Measurements from ENCODE around the gene MIS18A. TPM values are rescaled to one million over a fixed set of nuclear protein-coding genes. Genes with fewer than 3 reads are reported as not detected.

The MIS18A gene
- total and polyA plus RNA-seq, 12 donors, result 3.4 to 12.6 (median 8.4) TPM

- WGBS, 4 donors, result 68 to 75% (median 71%) methylated on average over 14 to 15 of the region's 15 CpGs
- H3K36me3 ChIP-seq (replicated peaks in 1 of 2), result no peaks in the 10 kb centered on the region
- no peak for TF ChIP-seq CTCF (IDR thresholded peaks at IDR 0.05)
- TF ChIP-seq POLR2A (IDR thresholded peaks at IDR 0.05), result no peak
- H3K4me1 ChIP-seq (replicated peaks in 1 of 2), result no peaks in the 10 kb centered on the region
- no peak overlapping the region for H3K27ac ChIP-seq
- intact Hi-C loops (cut with DNase I), result loop anchor here in 1 of 2 donors (10.0 kb wide), 1 partner anchor 155 kb away; no protein-coding TSS in a partner anchor
- no peaks in the 10 kb centered on the region for H3K9me3 ChIP-seq (replicated peaks in 1 of 3)
- DNase-seq, result no peak
- no peaks in the 10 kb centered on the region for H3K27me3 ChIP-seq
- H3K4me3 ChIP-seq, result no peak overlapping the region
Observed at GRCh38 chr21:32249511-32250280, 29.2 kb downstream of the MIS18A start.

GRCh38 chr21:32248571-32249461 is 30.0 kb downstream of the MIS18A start:
- H3K9me3 ChIP-seq (replicated peaks in 1 of 3), result no peaks in the 10 kb centered on the region
- H3K36me3 ChIP-seq (replicated peaks in 1 of 2), result no peaks in the 10 kb centered on the region
- DNase-seq, result no peak
- H3K27ac ChIP-seq, result no peak overlapping the region
- H3K4me3 ChIP-seq, result no peak overlapping the region
- no peaks in the 10 kb centered on the region for H3K27me3 ChIP-seq
- WGBS, 4 donors, result 71 to 76% (median 74%) methylated on average over 12 to 14 of the region's 14 CpGs
- intact Hi-C loops (cut with DNase I), result no loop called here
- TF ChIP-seq CTCF (IDR thresholded peaks at IDR 0.05) (no peak), POLR2A (IDR thresholded peaks at IDR 0.05) (no peak)
- H3K4me1 ChIP-seq (replicated peaks in 1 of 2), result no peaks in the 10 kb centered on the region

GRCh38 chr21:32246571-32247140 is 32.2 kb downstream of the MIS18A start:
- Histone ChIP-seq H3K27ac (no peak overlapping the region), H3K4me3 (no peak overlapping the region), H3K36me3 (replicated peaks in 1 of 2) (no peaks in the 10 kb centered on the region), H3K4me1 (replicated peaks in 1 of 2) (no peaks in the 10 kb centered on the region), H3K27me3 (no peaks in the 10 kb centered on the region), H3K9me3 (replicated peaks in 1 of 3) (no peaks in the 10 kb centered on the region)
- TF ChIP-seq CTCF (IDR thresholded peaks at IDR 0.05) (no peak), POLR2A (IDR thresholded peaks at IDR 0.05) (no peak)
- WGBS, 4 donors, result 76 to 81% (median 79%) methylated on average over 9 of the region's 9 CpGs
- intact Hi-C loops (cut with DNase I), result no loop called here
- DNase-seq, result peak in 1 of 7 donors; percentile 17

- DNase-seq, result peak in 1 of 7 donors; percentile 9
- WGBS, 4 donors, result 88 to 92% (median 89%) methylated on average over 8 of the region's 8 CpGs
- no peak for TF ChIP-seq POLR2A (IDR thresholded peaks at IDR 0.05)
- TF ChIP-seq CTCF (IDR thresholded peaks at IDR 0.05), result no peak
Observed at GRCh38 chr21:32245971-32246370, 32.9 kb downstream of the MIS18A start.

More at GRCh38 chr21:32245971-32246370, 32.9 kb downstream of the MIS18A start:
- intact Hi-C loops (cut with DNase I), result no loop called here
- Histone ChIP-seq H3K27me3 (no peaks in the 10 kb centered on the region), H3K4me3 (no peak overlapping the region), H3K27ac (no peak overlapping the region), H3K4me1 (replicated peaks in 1 of 2) (no peaks in the 10 kb centered on the region), H3K9me3 (replicated peaks in 1 of 3) (no peaks in the 10 kb centered on the region), H3K36me3 (replicated peaks in 1 of 2) (no peaks in the 10 kb centered on the region)

Measured in adrenal gland (tissue), 12 donors.